HL-60/S4 treated with phorbol 12-myristate 13-acetate at 8.2 ng/mL for 4 days and 3 days (cell line): Measurements from ENCODE around the gene TMEM38B.

Experiments
- in situ Hi-C: fragments of 300-500 bp; cut with MboI; formaldehyde crosslinking; loops from 2 replicates; pipeline ENCODE4 v1.15.0; 2022; ENCODE audit warnings: low sequenced_read_pairs

TMEM38B gene, protein sequence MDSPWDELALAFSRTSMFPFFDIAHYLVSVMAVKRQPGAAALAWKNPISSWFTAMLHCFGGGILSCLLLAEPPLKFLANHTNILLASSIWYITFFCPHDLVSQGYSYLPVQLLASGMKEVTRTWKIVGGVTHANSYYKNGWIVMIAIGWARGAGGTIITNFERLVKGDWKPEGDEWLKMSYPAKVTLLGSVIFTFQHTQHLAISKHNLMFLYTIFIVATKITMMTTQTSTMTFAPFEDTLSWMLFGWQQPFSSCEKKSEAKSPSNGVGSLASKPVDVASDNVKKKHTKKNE

DNA sequence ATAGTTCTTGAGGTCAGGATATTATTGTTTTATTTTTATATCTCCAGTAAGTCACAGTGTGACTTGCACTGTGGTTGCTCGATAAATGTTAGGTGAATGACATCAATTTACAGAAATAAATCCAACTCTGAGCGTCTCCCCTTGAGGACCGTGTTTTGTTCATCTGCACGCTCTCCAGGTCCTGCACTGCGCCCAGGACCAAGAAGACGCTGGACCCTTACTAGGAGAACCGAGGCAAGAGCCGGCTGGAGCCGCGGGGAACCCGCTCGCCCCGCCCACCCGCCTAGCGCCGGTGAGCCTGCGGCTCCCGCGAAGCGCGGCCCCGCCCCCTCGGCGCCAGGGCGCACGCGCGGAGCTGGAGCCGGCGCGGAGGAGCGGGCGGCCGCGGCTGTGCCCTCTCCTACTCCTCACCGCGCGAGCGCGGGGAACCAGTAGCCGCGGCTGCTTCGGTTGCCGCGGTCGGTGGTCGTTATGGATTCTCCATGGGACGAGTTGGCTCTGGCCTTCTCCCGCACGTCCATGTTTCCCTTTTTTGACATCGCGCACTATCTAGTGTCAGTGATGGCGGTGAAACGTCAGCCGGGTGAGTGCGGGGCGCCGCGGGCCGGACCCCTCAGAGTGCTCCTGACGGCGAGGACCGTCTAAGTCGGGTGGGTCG, at the start of gene TMEM38B:
TSS of gene TMEM38B (plus strand) at position 352 of the 658 bp plus-strand sequence. CDS start at position 472, 120 bp downstream.
- in situ Hi-C loops, result no loop called here

DNA sequence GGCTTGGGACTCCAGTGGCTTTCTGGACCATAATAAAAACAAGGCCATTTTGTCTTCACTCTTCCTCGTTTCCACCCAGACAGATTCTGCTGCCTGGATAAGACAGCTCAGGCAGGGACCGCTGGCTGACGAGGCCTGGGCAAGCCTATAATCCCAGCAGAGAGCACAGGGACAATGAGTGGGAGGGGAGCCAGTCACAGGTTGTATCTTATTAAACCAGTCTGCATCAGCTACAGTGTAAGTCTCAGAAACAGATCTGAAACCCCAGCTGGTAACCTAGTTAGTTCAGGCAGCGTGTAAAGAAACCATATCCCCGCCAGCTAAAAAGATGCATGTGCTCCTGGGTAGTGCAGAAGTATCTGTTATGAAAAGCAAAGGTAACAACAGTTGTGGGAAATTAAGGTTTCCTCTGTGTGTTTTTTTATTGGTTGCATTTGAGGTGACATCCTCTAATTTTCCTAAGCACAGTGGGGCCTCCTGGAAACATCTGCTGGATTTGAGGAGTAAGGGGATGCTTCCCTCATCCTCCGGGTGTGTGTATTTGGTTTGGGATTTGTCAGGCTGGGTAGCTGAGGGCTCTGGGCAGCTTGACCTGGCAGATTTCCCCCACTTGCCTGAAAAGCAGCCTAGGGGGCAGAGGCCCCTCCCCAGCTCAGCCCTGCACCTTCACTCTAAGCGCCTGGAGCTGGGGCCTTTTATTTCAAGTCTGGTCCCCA, 47.3 kb upstream of the TMEM38B start:
- in situ Hi-C loops, result no loop called here

GRCh38 chr9:105647595-105648349, 46.6 kb upstream of the TMEM38B start:
- in situ Hi-C loops, result no loop called here

GRCh38 chr9:105651806-105652205, 42.5 kb upstream of the TMEM38B start:
- in situ Hi-C loops, result no loop called here

DNA sequence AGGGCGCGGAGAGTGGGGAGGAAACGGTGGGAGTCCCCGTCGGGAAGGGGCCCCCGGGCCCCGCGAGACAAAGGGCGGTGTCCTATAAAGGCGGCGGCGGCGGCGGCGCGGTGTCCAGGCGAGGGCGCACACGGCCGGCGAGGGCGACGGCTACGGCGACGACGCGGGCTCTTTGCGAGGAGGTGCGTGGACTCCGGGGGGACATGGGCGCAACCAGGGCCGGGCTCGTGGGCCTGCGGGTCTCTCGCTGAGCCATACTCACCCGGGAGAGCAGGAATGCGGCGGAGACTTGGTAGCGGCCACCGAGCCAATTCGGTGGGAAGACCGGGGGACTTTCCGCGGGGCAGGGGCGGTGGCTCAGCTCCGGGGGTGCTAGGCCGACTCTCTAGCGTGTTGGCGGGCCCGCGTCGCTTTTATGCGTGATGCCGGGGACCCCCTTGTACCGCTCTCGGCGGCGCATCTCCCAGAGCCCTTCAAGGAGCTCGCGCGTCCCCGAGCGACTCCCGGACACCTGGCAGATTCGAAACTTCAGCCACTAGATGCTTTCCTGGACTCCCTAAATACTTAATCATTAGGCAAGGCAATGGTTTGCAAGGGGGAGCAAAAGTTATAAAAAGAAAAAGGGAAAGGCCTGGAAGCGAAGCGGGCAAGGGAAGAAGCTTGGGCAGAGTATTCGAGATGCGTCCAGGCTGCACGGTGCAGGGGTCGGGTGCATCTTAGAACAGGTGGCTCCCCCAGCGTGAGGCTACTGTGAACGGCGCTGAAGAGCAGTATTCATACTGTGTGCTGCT, 38.0 kb upstream of the TMEM38B start:
- in situ Hi-C loops, result no loop called here

DNA sequence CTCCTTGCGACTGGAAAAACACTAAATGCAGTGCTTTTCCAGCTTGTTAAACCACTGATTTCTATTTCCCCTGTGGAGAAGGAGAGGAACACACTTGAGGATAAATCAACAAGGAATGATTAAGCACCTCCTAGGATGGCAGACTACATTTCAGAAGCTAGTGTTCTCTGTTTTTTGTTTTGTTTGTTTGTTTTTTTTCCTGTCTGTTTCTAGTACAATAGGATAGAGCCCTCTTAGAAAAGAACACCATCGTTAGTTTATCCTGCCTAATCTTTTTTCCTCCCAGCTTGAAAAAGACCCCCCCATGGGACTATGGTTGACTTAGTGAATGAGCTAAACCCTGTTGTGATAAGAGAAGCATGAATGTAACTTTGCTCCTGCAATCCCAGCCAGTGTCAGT, 36.0 kb upstream of the TMEM38B start:
- in situ Hi-C loops, result no loop called here

GRCh38 chr9:105661011-105661410, 33.3 kb upstream of the TMEM38B start:
- in situ Hi-C loops, result no loop called here

GRCh38 chr9:105662184-105663104, 31.9 kb upstream of the TMEM38B start, which contains the start of gene TAL2:
Gene TAL2 (plus strand): TSS chr9:105662457. CDS start chr9:105662497, 40 bp downstream.
- in situ Hi-C loops, result no loop called here

GRCh38 chr9:105663914-105664313, 30.4 kb upstream of the TMEM38B start:
- in situ Hi-C loops, result no loop called here

GRCh38 chr9:105667867-105668266, 26.5 kb upstream of the TMEM38B start:
- in situ Hi-C loops, result no loop called here

DNA sequence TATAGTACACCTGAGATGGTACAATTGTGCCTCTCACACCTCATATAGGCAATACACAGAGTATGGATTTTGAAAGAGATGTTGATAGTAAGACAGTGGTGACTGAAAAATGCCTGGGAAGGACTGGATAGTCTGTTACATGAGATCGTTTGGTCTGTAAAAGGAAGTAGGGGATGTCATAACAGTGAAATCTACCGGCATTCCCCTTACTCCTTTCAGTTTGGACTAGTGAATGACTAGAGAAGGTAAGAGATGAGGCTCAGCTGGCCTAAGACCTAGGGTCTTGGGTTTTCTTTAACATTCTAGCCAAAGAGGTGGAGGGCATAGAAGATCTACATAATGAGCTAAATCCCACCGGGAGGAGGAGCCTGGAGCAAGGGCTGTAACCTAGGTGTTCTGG, 24.0 kb upstream of the TMEM38B start:
- in situ Hi-C loops, result no loop called here

DNA sequence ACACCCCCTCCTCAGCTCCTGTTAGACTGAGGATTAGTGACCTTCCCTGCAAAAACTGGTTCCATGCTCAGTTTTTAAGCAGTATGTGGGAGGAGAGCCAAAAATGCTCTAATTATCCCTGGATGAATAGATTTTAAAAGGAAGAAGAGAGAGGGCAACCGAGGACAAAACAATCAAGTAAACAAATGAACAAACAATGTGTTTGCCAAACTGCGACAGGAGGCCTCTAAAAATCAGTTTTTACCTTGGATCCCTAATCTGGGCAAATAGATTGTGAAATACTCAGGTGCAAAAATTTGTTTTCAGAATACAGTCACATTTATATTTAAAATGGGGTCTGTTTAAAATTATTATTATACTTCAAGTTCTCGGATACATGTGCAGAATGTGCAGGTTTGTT, 23.6 kb upstream of the TMEM38B start:
- in situ Hi-C loops, result no loop called here

GRCh38 chr9:105672711-105673234, 21.6 kb upstream of the TMEM38B start:
- in situ Hi-C loops, result no loop called here

DNA sequence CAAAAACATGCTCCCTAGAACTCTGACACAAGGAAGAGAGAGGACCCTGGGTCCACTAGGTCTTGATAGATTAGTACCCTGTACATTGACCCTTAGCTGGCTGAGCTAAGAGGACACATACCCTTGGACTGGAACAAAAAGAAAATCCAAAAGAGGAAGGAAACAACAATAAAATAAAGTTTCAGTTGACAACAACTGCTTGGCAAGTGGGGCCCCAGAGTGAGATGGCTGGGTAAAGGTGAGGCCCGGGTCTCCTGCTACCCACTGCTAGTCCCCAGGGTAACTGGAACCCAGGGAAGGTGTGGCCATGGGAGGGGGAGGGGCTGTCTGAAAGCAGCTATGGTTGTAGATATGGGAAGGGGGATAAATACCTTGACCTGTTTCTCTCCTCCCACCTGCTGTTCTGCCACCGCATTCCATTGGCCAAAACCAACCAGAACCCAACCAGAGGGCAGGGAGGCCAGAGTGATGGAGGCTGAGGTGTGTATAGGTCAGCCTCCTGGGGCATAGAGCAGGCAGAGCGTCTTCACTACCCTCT, 20.4 kb upstream of the TMEM38B start:
- in situ Hi-C loops, result no loop called here

- in situ Hi-C loops, result no loop called here
Measured at GRCh38 chr9:105676351-105676923, 17.9 kb upstream of the TMEM38B start.

- in situ Hi-C loops, result no loop called here
Measured at GRCh38 chr9:105678163-105678562, 16.2 kb upstream of the TMEM38B start.

DNA sequence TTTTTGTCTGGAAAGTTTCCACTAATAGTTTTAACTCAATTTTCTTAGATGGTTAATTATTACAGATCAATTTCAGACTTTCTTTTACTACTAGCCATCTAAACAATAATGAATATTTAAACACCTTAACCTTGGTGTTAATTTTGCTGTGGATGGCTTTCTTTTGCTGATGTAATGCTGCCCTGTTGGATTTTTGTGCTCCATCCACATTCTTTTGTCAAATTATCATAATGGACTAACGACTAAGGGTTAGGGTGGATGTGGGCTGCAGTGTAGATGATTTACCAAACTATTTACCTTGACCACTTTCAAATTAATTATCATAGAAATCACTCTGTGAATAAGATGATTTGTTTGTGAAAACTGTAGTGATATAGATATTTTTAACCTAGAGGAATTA, 15.6 kb upstream of the TMEM38B start:
- in situ Hi-C loops, result no loop called here

DNA sequence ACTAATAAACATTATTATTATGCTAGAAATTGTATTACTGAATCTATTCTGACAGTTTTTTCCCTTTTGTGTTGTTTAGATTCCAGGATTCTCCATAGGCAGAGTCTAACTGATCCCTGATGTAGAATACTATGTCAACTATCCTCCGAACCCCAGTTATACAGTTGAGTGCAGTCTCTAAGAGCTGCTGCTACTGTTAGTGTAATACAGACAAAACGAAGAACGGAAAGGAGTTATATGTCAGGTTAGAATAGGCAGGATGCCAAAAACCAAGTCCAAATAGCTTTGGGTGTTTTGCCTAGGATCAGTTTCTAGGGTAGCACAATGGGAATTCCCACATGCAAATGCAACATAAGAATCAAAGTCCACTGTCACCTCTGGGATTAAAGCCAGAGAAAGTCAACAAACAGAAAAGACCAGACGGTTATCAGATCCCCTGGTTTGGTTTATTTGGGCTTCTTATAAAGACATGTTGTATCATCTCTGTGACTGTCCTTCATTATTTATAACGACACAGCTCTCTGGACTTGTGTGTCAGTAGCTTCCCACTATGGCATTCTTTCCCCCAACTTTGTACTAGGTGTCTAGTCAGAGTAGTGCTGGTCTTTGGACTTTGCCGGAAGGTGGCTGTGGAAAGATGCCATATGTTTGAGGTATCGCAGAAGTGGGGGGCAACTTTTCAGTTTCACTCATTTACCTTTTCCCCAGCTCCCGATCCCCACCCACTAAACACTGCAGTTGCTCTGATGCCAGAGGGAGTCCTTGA, 14.9 kb upstream of the TMEM38B start:
- in situ Hi-C loops, result no loop called here
